Peyer's patch (tissue), 4 donors: ENCODE data around the gene CCDC88C.

ENCODE experiments used
- CTCF ChIP-seq, 6 experiments: fragments of 450-650 bp in 4 of 6; fragments of 200-600 bp in 2 of 6; sonication (generic) in 1 of 6; IDR thresholded peaks; one replicate each; pipeline ENCODE4 v1.5.1; 2017 to 2019; ENCODE audit warnings: antibody characterized with exemption in 6 of 6, mild to moderate bottlenecking in 3 of 6, moderate library complexity in 1 of 6
- POLR2A ChIP-seq, 2 donors: fragments of 450-650 bp; IDR thresholded peaks; one replicate each; pipeline ENCODE4 v1.5.1; 2017; ENCODE audit warnings: antibody characterized with exemption in 2 of 2, mild to moderate bottlenecking in 2 of 2, moderate library complexity in 2 of 2

- TF ChIP-seq CTCF (IDR thresholded peaks at IDR 0.05) = no peak
- TF ChIP-seq POLR2A (IDR thresholded peaks at IDR 0.05) = no peak
Observed at GRCh38 chr14:91415794-91416743, 1.6 kb downstream of the CCDC88C start.
